Naive thymus-derived CD4-positive, alpha-beta T cell (primary cell): Measurements from ENCODE around the gene TET2. TPM values are rescaled to one million over a fixed set of nuclear protein-coding genes. Genes with fewer than 3 reads are reported as not detected.

Source experiments
- ATAC-seq: fragments of 150-1000 bp; cut with Tn5 transposase; 2 replicates; pipeline ENCODE4 v1.10.0; 2021; ENCODE audit warnings: mild to moderate bottlenecking, moderate library complexity
- CTCF ChIA-PET: fragments of 350-600 bp; sonication (Branson Sonifier 250); formaldehyde crosslinking; loops from one replicate; lab custom pipeline; 2021; ENCODE audit warnings: antibody characterized with exemption; lab: Charles Lee
- POLR2A ChIA-PET: fragments of 350-600 bp; sonication (Branson Sonifier 250); formaldehyde crosslinking; loops from one replicate; lab custom pipeline; 2021; ENCODE audit warnings: antibody characterized with exemption, inconsistent platforms; lab: Charles Lee
- DNase-seq, 9 donors: peaks; one replicate each; pipeline versions ENCODE4 v3.0.0 to v3.0.0-alpha.2; 2020 to 2022; ENCODE audit warnings: mixed read lengths in 1 of 9
- H3K27ac ChIP-seq: one replicate; pipeline ENCODE4 v1.7.0; 2013; ENCODE audit warnings: mild to moderate bottlenecking, low read depth, low read length, moderate library complexity
- H3K27me3 ChIP-seq, 2 donors: one replicate each; pipeline ENCODE4 v1.7.0; 2013; ENCODE audit warnings: low read length in 2 of 2, mild to moderate bottlenecking in 2 of 2, moderate library complexity in 2 of 2; ENCODE audit not compliant: control insufficient read depth in 2 of 2, insufficient read depth in 2 of 2
- H3K36me3 ChIP-seq, 3 experiments: 1 replicate in 2 of 3; 2 replicates in 1 of 3; pipeline ENCODE4 v1.7.0; 2013; ENCODE audit warnings: low read length in 3 of 3, mild to moderate bottlenecking in 3 of 3, moderate library complexity in 1 of 3; ENCODE audit not compliant: insufficient read depth in 3 of 3, control insufficient read depth in 2 of 3
- H3K4me1 ChIP-seq, 2 donors: one replicate each; pipeline ENCODE4 v1.7.0; 2013; ENCODE audit warnings: low read length in 2 of 2, mild to moderate bottlenecking in 2 of 2, moderate library complexity in 1 of 2; ENCODE audit not compliant: control insufficient read depth in 2 of 2, insufficient read depth in 2 of 2
- H3K4me3 ChIP-seq: 2 replicates; pipeline ENCODE4 v1.7.0; 2013; ENCODE audit warnings: mild to moderate bottlenecking, low read length
- H3K9me3 ChIP-seq, 3 experiments: 1 replicate in 2 of 3; 2 replicates in 1 of 3; pipeline ENCODE4 v1.7.0; 2013; ENCODE audit warnings: low read length in 3 of 3; ENCODE audit not compliant: control insufficient read depth in 2 of 3
- H3K27ac Mint-ChIP-seq, 9 donors: one replicate each; pipeline ENCODE4 v1.8.0; 2020 to 2022; ENCODE audit warnings: mixed read lengths in 9 of 9, mild to moderate bottlenecking in 8 of 9, moderate library complexity in 5 of 9, inconsistent platforms in 2 of 9
- H3K27me3 Mint-ChIP-seq, 5 donors: one replicate each; pipeline ENCODE4 v1.8.0; 2021 to 2022; ENCODE audit warnings: mixed read lengths in 5 of 5, mild to moderate bottlenecking in 1 of 5
- H3K36me3 Mint-ChIP-seq, 5 donors: one replicate each; pipeline ENCODE4 v1.8.0; 2020 to 2022; ENCODE audit warnings: mixed read lengths in 5 of 5, mild to moderate bottlenecking in 3 of 5, inconsistent platforms in 1 of 5
- H3K4me1 Mint-ChIP-seq, 7 donors: one replicate each; pipeline ENCODE4 v1.8.0; 2020 to 2022; ENCODE audit warnings: mixed read lengths in 7 of 7, mild to moderate bottlenecking in 3 of 7, inconsistent platforms in 1 of 7
- H3K4me3 Mint-ChIP-seq, 10 donors: one replicate each; pipeline ENCODE4 v1.8.0; 2020 to 2022; ENCODE audit warnings: mild to moderate bottlenecking in 10 of 10, mixed read lengths in 10 of 10, moderate library complexity in 6 of 10, inconsistent platforms in 2 of 10
- H3K9me3 Mint-ChIP-seq, 11 donors: one replicate each; pipeline ENCODE4 v1.8.0; 2020 to 2022; ENCODE audit warnings: mixed read lengths in 11 of 11, mild to moderate bottlenecking in 4 of 11, inconsistent platforms in 1 of 11, moderate library complexity in 1 of 11
- intact Hi-C, 2 donors: fragments of 100-400 bp; cut with micrococcal nuclease; formaldehyde crosslinking; loops; one replicate each; pipeline ENCODE4 v1.15.1; 2023
- polyA plus RNA-seq, 2 donors: library from polyadenylated mRNA; unstranded; fragments of 300-500 nt; fragmentation: Illumina TruSeq; gene quantifications; one replicate each; pipeline ENCODE4 v1.2.3, GENCODE V29; 2021
- total RNA-seq, 6 experiments: library from RNA in 5 of 6; stranded (reverse) in 5 of 6; gene quantifications; 1 replicate in 5 of 6; 2 replicates in 1 of 6; pipeline ENCODE4 v1.2.3 and lab custom pipeline; 2021 to 2026

Gene TET2
- total and polyA plus RNA-seq, 7 experiments from 2014 or later: 12.8 to 78.4 (median 19.0) TPM

GRCh38 chr4:105329081-105329480, 182.4 kb downstream of the TET2 start:
- no peak overlapping the region for H3K27ac ChIP-seq
- H3K36me3 ChIP-seq: no peaks in the 10 kb centered on the region
- peaks cover 0 to 2% (median 0%) of the 10 kb centered on the region in 11 donors for H3K9me3 Mint-ChIP-seq
- ChIA-PET POLR2A (no interaction called here), CTCF (no interaction called here)
- intact Hi-C loops: no loop called here
- DNase-seq (no peak), ATAC-seq (no peak)
- no peaks in the 10 kb centered on the region for H3K4me1 ChIP-seq
- no peak overlapping the region for H3K27ac Mint-ChIP-seq
- no peak overlapping the region for H3K4me3 ChIP-seq
- no peak overlapping the region for H3K4me3 Mint-ChIP-seq
- H3K27me3 Mint-ChIP-seq: no peaks in the 10 kb centered on the region
- no peaks in the 10 kb centered on the region for H3K27me3 ChIP-seq
- peaks cover 0 to 11% (median 5%) of the 10 kb centered on the region in 7 donors for H3K4me1 Mint-ChIP-seq
- H3K36me3 Mint-ChIP-seq: peaks cover 0 to 20% (median 9%) of the 10 kb centered on the region in 5 donors
- H3K9me3 ChIP-seq: no peaks in the 10 kb centered on the region
